Ectodermal cell (in vitro differentiated cells): ENCODE results near the gene RPP21. TPM values are rescaled to one million over a fixed set of nuclear protein-coding genes. Genes with fewer than 3 reads are reported as not detected.

Experiments
- H3K27ac ChIP-seq: 2 replicates; pipeline ENCODE4 v1.7.0; 2013; ENCODE audit warnings: mild to moderate bottlenecking, low read depth, low read length; ENCODE audit not compliant: insufficient read depth, poor library complexity, severe bottlenecking
- H3K27me3 ChIP-seq: 2 replicates; pipeline ENCODE4 v1.7.0; 2013; ENCODE audit warnings: mild to moderate bottlenecking, low read length; ENCODE audit not compliant: insufficient read depth, control insufficient read depth, poor library complexity, severe bottlenecking
- H3K36me3 ChIP-seq: one replicate; pipeline ENCODE4 v1.7.0; 2013; ENCODE audit warnings: low read length; ENCODE audit not compliant: control insufficient read depth, insufficient read depth
- H3K4me1 ChIP-seq: one replicate; pipeline ENCODE4 v1.7.0; 2013; ENCODE audit warnings: low read length; ENCODE audit not compliant: control insufficient read depth, insufficient read depth
- H3K4me3 ChIP-seq: 2 replicates; pipeline ENCODE4 v1.7.0; 2013; ENCODE audit warnings: low read depth, low read length, control low read depth; ENCODE audit not compliant: insufficient read depth
- H3K9me3 ChIP-seq: 2 replicates; pipeline ENCODE4 v1.7.0; 2013; ENCODE audit warnings: mild to moderate bottlenecking, low read length, moderate library complexity; ENCODE audit not compliant: control insufficient read depth
- WGBS, 2 experiments: methylation state at CpG; one replicate each; pipeline ENCODE4 v1.1.7; 2013; ENCODE audit warnings: missing lambda C conversion rate in 2 of 2; 5-methylcytosine and 5-hydroxymethylcytosine counted together
- polyA plus RNA-seq, 4 experiments: library from polyadenylated mRNA; stranded (reverse); fragments of 50-300 nt; gene quantifications; one replicate each; pipeline ENCODE4 v1.2.3, GENCODE V29; 2013

The RPP21 gene
- 67.0 TPM for polyA plus RNA-seq (2013, experiment 1 of 4)
- polyA plus RNA-seq (2013, experiment 2 of 4) = 60.4 TPM
- 61.3 TPM for polyA plus RNA-seq (2013, experiment 3 of 4)
- 80.7 TPM for polyA plus RNA-seq (2013, experiment 4 of 4)

DNA sequence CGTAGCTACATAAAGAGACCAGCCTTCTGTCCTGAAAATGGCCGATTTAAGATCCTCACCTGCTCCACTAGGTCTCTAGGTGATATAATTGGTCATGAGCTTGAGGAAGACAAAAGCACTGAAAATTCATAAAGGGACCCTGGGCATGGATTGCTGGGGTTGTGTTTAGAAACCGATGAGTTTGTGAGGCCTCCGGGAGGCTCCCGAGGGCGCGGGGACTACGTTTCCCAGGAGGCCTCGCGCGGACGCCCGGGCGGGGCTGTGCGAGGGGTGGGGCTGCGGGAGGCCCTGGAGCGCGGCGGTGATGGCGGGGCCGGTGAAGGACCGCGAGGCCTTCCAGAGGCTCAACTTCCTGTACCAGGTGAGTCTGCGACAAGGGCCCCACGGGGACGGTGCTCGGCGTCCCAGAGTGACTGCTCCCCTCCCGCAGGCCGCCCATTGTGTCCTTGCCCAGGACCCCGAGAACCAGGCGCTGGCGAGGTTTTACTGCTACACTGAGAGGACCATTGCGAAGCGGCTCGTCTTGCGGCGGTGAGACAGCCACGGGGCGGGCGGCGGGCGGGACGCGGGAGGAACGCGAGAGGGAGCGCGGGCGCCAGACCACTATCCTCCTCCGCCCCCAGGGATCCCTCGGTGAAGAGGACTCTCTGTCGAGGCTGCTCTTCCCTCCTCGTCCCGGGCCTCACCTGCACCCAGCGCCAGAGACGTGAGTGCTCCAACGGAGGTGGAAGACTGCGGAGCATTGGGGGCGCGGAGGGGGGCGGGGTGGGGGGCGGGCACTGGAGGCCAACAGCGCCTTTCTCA lies at the start of gene RPP21:
TSS of gene RPP21 (plus strand) at position 289 of the 804 bp plus-strand sequence. CDS start at position 305, 16 bp downstream.
- 3% methylated on average over 57 to 64 of the region's 64 CpGs for WGBS, 2 experiments
- Histone ChIP-seq H3K27ac (no peak within 1 kb of the TSS), H3K9me3 (no peaks in the 10 kb centered on the region)

GRCh38 chr6:30295837-30296236 lies 49.1 kb upstream of the RPP21 start:
- no peaks in the 10 kb centered on the region for H3K4me1 ChIP-seq

More for the DNA sequence above, at the start of gene RPP21:
- H3K4me3 ChIP-seq = peak within 1 kb of the TSS; percentile 62
- H3K27me3 ChIP-seq = no peaks in the 10 kb centered on the region
- peaks cover 7% of the 10 kb centered on the region for H3K4me1 ChIP-seq
- peaks cover 6% of the 10 kb centered on the region for H3K36me3 ChIP-seq

DNA sequence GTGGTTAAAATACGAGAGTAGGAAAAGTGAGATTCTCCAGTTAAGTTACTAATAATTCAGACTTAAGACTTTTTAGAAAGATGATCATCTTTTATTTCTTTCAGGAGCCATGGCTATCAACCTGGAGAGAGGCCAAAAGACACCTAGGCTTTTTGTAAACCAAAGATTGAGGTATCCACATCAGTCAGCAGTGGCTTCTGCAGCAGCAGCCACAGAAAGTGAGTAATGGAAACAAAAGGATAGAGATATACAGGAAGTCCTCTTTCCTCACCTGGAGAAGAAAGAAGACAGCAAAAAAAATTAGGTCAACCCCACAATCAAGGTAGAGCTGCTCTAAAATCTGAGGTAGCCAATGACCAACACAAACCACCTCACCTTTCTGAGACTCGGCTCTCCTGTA lies 41.0 kb upstream of the RPP21 start:
- Histone ChIP-seq H3K36me3 (peaks cover 19% of the 10 kb centered on the region), H3K27me3 (no peaks in the 10 kb centered on the region), H3K9me3 (peaks cover 9% of the 10 kb centered on the region), H3K4me3 (no peak overlapping the region), H3K4me1 (no peaks in the 10 kb centered on the region), H3K27ac (no peak overlapping the region)
- WGBS, 2 experiments = 77 to 97% methylated on average over 1 to 2 of the region's 2 CpGs

More at GRCh38 chr6:30295837-30296236, 49.1 kb upstream of the RPP21 start:
- peaks cover 45% of the 10 kb centered on the region for H3K36me3 ChIP-seq
- H3K9me3 ChIP-seq = peaks cover 4% of the 10 kb centered on the region
- WGBS, 2 experiments = 87 to 97% methylated on average over 2 of the region's 2 CpGs
- H3K27me3 ChIP-seq = no peaks in the 10 kb centered on the region
- no peak overlapping the region for H3K4me3 ChIP-seq
- H3K27ac ChIP-seq = no peak overlapping the region

GRCh38 chr6:30311101-30311500 lies 33.9 kb upstream of the RPP21 start:
- Histone ChIP-seq H3K27me3 (no peaks in the 10 kb centered on the region), H3K4me3 (no peak overlapping the region), H3K27ac (no peak overlapping the region), H3K36me3 (peaks cover 14% of the 10 kb centered on the region), H3K9me3 (no peaks in the 10 kb centered on the region), H3K4me1 (no peaks in the 10 kb centered on the region)
- WGBS, 2 experiments = 86% methylated on average over 2 of the region's 3 CpGs; no CpG with 5 or more reads in 1 of the 2 experiments

- Histone ChIP-seq H3K4me3 (no peak overlapping the region), H3K27me3 (no peaks in the 10 kb centered on the region), H3K36me3 (peaks cover 14% of the 10 kb centered on the region), H3K4me1 (no peaks in the 10 kb centered on the region), H3K9me3 (no peaks in the 10 kb centered on the region), H3K27ac (no peak overlapping the region)
- 73% methylated on average over 1 of the region's 1 CpG; no CpG with 5 or more reads in 1 of the 2 experiments for WGBS, 2 experiments
These were observed 33.3 kb upstream of the RPP21 start for GRCh38 chr6:30311671-30312070.

DNA sequence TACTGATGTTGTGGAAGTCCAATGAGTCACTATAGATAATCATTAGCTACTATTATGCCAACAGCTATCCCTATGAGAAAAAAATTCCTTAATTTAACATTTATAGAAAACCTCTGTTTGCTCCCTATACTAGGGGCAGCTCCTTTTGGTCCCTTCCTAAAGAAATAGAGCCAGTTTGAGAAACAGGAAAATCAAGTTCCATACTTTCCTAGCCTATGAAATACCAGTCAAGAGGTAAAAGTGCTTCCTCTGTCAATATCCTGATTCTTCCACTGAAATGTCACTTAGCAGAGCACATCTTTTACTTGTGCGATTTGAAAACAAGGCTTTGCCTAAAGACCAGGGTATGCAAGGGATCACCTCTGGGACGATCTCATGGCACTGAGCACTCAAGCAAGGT lies 32.7 kb upstream of the RPP21 start:
- Histone ChIP-seq H3K4me3 (no peak overlapping the region), H3K9me3 (no peaks in the 10 kb centered on the region), H3K27me3 (no peaks in the 10 kb centered on the region), H3K27ac (no peak overlapping the region), H3K36me3 (peaks cover 14% of the 10 kb centered on the region), H3K4me1 (no peaks in the 10 kb centered on the region)
- WGBS, 2 experiments = 96 to 99% methylated on average over 2 of the region's 2 CpGs

GRCh38 chr6:30312676-30313321 lies 32.2 kb upstream of the RPP21 start:
- Histone ChIP-seq H3K4me3 (no peak overlapping the region), H3K4me1 (no peaks in the 10 kb centered on the region), H3K27me3 (no peaks in the 10 kb centered on the region), H3K9me3 (no peaks in the 10 kb centered on the region), H3K27ac (no peak overlapping the region), H3K36me3 (peaks cover 14% of the 10 kb centered on the region)
- 97 to 98% methylated on average over 1 of the region's 1 CpG for WGBS, 2 experiments

- H3K4me1 ChIP-seq = no peaks in the 10 kb centered on the region
- 93 to 94% methylated on average over 3 of the region's 3 CpGs for WGBS, 2 experiments
- H3K4me3 ChIP-seq = no peak overlapping the region
- H3K36me3 ChIP-seq = peaks cover 14% of the 10 kb centered on the region
- no peaks in the 10 kb centered on the region for H3K27me3 ChIP-seq
- H3K27ac ChIP-seq = no peak overlapping the region
- H3K9me3 ChIP-seq = no peaks in the 10 kb centered on the region
These were observed 29.8 kb upstream of the RPP21 start for GRCh38 chr6:30315156-30315555.

GRCh38 chr6:30317913-30318589 lies 26.9 kb upstream of the RPP21 start:
- H3K9me3 ChIP-seq = no peaks in the 10 kb centered on the region
- peaks cover 11% of the 10 kb centered on the region for H3K36me3 ChIP-seq
- no peak overlapping the region for H3K4me3 ChIP-seq
- H3K27ac ChIP-seq = no peak overlapping the region
- no peaks in the 10 kb centered on the region for H3K27me3 ChIP-seq
- no peaks in the 10 kb centered on the region for H3K4me1 ChIP-seq
- WGBS, 2 experiments = 87 to 95% methylated on average over 6 of the region's 6 CpGs
